ENCODE measurements around the gene MOGAT2. TPM values are rescaled to one million over a fixed set of nuclear protein-coding genes. Genes with fewer than 3 reads are reported as not detected.

Gene MOGAT2
- total and polyA plus RNA-seq, 2 of the 13 experiments (the other 11 are each of a cell fraction or from before 2014, with no cell fraction given) = 27.2 to 27.8 TPM

DNA sequence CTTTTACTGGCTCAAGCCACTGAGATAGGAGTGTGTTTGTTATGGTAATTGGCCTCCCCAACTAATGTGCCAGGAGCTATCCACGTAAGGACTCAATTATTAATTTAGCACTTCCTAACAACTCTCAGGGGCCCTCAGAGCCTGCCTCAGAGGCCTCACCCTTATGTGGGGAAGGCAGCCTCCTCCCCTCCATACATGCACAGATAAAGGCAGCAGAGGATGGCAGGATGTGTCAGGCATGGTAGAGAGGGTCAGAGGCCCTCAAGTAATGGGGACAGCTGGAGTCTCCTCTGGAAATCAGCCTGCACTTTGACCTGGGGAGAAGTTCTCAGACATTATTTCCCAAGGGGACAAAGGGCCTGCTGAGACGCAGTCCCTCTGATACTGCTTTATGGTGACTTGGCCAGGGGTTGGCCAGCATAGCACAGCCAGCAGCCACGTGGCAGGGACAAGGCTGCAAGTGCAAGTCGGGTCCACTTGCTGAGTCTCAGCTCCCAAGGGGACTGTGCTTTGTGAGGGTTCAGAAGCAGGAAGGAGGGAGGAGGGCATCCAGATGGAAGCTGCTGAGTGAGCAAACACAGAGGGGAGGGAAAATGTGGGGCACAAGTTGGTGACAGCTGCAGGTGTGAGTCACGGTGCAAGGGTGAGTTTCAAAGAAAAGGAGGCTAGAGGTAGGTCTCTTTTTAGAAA, 17.0 kb downstream of the MOGAT2 start (continued):
- TF ChIP-seq, protein P1, sequence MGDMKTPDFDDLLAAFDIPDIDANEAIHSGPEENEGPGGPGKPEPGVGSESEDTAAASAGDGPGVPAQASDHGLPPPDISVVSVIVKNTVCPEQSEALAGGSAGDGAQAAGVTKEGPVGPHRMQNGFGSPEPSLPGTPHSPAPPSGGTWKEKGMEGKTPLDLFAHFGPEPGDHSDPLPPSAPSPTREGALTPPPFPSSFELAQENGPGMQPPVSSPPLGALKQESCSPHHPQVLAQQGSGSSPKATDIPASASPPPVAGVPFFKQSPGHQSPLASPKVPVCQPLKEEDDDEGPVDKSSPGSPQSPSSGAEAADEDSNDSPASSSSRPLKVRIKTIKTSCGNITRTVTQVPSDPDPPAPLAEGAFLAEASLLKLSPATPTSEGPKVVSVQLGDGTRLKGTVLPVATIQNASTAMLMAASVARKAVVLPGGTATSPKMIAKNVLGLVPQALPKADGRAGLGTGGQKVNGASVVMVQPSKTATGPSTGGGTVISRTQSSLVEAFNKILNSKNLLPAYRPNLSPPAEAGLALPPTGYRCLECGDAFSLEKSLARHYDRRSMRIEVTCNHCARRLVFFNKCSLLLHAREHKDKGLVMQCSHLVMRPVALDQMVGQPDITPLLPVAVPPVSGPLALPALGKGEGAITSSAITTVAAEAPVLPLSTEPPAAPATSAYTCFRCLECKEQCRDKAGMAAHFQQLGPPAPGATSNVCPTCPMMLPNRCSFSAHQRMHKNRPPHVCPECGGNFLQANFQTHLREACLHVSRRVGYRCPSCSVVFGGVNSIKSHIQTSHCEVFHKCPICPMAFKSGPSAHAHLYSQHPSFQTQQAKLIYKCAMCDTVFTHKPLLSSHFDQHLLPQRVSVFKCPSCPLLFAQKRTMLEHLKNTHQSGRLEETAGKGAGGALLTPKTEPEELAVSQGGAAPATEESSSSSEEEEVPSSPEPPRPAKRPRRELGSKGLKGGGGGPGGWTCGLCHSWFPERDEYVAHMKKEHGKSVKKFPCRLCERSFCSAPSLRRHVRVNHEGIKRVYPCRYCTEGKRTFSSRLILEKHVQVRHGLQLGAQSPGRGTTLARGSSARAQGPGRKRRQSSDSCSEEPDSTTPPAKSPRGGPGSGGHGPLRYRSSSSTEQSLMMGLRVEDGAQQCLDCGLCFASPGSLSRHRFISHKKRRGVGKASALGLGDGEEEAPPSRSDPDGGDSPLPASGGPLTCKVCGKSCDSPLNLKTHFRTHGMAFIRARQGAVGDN (CRISPR knock-in tag; IDR thresholded peaks at IDR 0.05) = peak; percentile 91
- TF ChIP-seq ZNF326 (CRISPR knock-in tag; IDR thresholded peaks at IDR 0.05; ENCODE audit: borderline replicate concordance) = no peak
- TF ChIP-seq ZSCAN9 (CRISPR knock-in tag; IDR thresholded peaks at IDR 0.05; ENCODE audit: borderline replicate concordance) = no peak
- TF ChIP-seq TAF1 (CRISPR knock-in tag; IDR thresholded peaks at IDR 0.05) = no peak
- TF ChIP-seq NR1H2 (CRISPR knock-in tag; IDR thresholded peaks at IDR 0.05; ENCODE audit: borderline replicate concordance, low read depth) = no peak
- no peak for TF ChIP-seq RBAK (CRISPR knock-in tag; IDR thresholded peaks at IDR 0.05)
- no peak; the same call in 1 of the 2 replicates for TF ChIP-seq DPF2 (CRISPR knock-in tag; IDR thresholded peaks at IDR 0.05; ENCODE audit: borderline replicate concordance, low read depth)
- TF ChIP-seq, protein P2, sequence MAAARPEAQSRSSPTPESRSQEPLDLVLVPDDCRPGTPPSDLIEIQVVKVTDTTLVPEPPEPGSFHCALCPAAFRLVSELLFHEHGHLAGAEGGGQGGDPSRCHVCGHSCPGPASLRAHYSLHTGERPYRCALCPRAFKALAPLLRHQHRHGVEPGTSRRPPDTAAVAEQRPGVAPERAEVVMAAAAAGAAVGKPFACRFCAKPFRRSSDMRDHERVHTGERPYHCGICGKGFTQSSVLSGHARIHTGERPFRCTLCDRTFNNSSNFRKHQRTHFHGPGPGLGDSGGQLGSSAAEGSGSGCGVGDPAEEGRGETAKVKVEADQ (CRISPR knock-in tag; IDR thresholded peaks at IDR 0.05; ENCODE audit: borderline replicate concordance) = no peak
- TF ChIP-seq THAP7 (CRISPR knock-in tag; IDR thresholded peaks at IDR 0.05) = no peak
- TF ChIP-seq, protein P3, sequence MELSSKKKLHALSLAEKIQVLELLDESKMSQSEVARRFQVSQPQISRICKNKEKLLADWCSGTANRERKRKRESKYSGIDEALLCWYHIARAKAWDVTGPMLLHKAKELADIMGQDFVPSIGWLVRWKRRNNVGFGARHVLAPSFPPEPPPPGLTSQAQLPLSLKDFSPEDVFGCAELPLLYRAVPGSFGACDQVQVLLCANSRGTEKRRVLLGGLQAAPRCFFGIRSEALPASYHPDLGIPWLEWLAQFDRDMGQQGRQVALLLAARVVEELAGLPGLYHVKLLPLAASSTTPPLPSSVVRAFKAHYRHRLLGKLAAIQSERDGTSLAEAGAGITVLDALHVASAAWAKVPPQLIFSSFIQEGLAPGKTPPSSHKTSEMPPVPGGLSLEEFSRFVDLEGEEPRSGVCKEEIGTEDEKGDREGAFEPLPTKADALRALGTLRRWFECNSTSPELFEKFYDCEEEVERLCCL (CRISPR knock-in tag; IDR thresholded peaks at IDR 0.05; ENCODE audit: borderline replicate concordance) = no peak
- TF ChIP-seq, protein P4, sequence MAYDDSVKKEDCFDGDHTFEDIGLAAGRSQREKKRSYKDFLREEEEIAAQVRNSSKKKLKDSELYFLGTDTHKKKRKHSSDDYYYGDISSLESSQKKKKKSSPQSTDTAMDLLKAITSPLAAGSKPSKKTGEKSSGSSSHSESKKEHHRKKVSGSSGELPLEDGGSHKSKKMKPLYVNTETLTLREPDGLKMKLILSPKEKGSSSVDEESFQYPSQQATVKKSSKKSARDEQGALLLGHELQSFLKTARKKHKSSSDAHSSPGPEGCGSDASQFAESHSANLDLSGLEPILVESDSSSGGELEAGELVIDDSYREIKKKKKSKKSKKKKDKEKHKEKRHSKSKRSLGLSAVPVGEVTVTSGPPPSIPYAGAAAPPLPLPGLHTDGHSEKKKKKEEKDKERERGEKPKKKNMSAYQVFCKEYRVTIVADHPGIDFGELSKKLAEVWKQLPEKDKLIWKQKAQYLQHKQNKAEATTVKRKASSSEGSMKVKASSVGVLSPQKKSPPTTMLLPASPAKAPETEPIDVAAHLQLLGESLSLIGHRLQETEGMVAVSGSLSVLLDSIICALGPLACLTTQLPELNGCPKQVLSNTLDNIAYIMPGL (CRISPR knock-in tag; IDR thresholded peaks at IDR 0.05; ENCODE audit: borderline replicate concordance in 1 of 2, low read depth in 1 of 2) = peak in 1 of 2 experiments; percentile 43; a peak in 1 of 4 replicates
- no peak; the same call in 1 of the 2 replicates for TF ChIP-seq ZNF572 (CRISPR knock-in tag; IDR thresholded peaks at IDR 0.05)
- no peak for TF ChIP-seq ZNF562 (CRISPR knock-in tag; IDR thresholded peaks at IDR 0.05; ENCODE audit: borderline replicate concordance)
- TF ChIP-seq ZBTB37 (CRISPR knock-in tag; IDR thresholded peaks at IDR 0.05) = no peak
- no peak for TF ChIP-seq RBM39 (IDR thresholded peaks at IDR 0.05; ENCODE audit: low read depth, low read length, poor library complexity, severe bottlenecking)
- TF ChIP-seq MAFF (IDR thresholded peaks at IDR 0.05; ENCODE audit: low read depth, low read length) = peak; percentile 86
